SU-DHL-6 (cell line): ENCODE data around the gene ADAMTS3.

ENCODE experiments used
- H2AFZ ChIP-seq: fragments of 200-600 bp; sonication (generic); 2 replicates; pipeline ENCODE4 v1.6.1; 2014; ENCODE audit warnings: low read depth, mild to moderate bottlenecking, moderate library complexity, mixed read lengths, antibody characterized with exemption, low read length; ENCODE audit not compliant: severe bottlenecking
- H3F3A ChIP-seq: fragments of 200-600 bp; shearing (Covaris generic); 2 replicates; pipeline ENCODE4 v1.6.0; 2016; ENCODE audit warnings: antibody characterized with exemption, mild to moderate bottlenecking; ENCODE audit not compliant: insufficient read depth
- H3K27ac ChIP-seq: fragments of 200-600 bp; sonication (generic); 2 replicates; pipeline ENCODE4 v1.5.1; 2016; ENCODE audit warnings: low read depth, mild to moderate bottlenecking, low read length, moderate library complexity, mixed read lengths
- H3K27me3 ChIP-seq: fragments of 200-600 bp; sonication (generic), shearing (Covaris generic); 2 replicates; pipeline ENCODE4 v1.6.0; 2014; ENCODE audit warnings: mild to moderate bottlenecking, low read length
- H3K36me3 ChIP-seq: fragments of 200-600 bp; sonication (generic); 2 replicates; pipeline ENCODE4 v1.6.1; 2014; ENCODE audit warnings: mild to moderate bottlenecking, low read length, mixed read lengths
- H3K4me2 ChIP-seq: fragments of 300-600, 200-600 bp; shearing (Covaris generic), sonication (generic); 2 replicates; pipeline ENCODE4 v1.6.0; 2014; ENCODE audit warnings: low read length, low read depth, mild to moderate bottlenecking; ENCODE audit not compliant: poor library complexity, severe bottlenecking
- H3K4me3 ChIP-seq: fragments of 200-600 bp; sonication (generic); 2 replicates; pipeline ENCODE4 v1.5.1; 2014; ENCODE audit warnings: antibody characterized with exemption, low read length, mild to moderate bottlenecking, mixed read lengths; ENCODE audit not compliant: insufficient read depth, poor library complexity, severe bottlenecking
- H3K79me2 ChIP-seq: fragments of 200-600 bp; sonication (generic); 2 replicates; pipeline ENCODE4 v1.6.1; 2014; ENCODE audit warnings: mild to moderate bottlenecking, low read length, moderate library complexity; ENCODE audit not compliant: insufficient read depth
- H3K9ac ChIP-seq: fragments of 200-600 bp; sonication (generic); 2 replicates; pipeline ENCODE4 v1.7.0; 2014; ENCODE audit warnings: mild to moderate bottlenecking, low read length
- H3K9me2 ChIP-seq: fragments of 200-600 bp; sonication (generic); replicated peaks from 2 replicates; pipeline ENCODE4 v1.6.1; 2014; ENCODE audit warnings: low read length; ENCODE audit not compliant: insufficient read depth
- H3K9me3 ChIP-seq: fragments of 200-600 bp; sonication (generic); 2 replicates; pipeline ENCODE4 v1.6.1; 2014; ENCODE audit warnings: low read length, mixed read lengths; ENCODE audit not compliant: insufficient read depth
- H4K20me1 ChIP-seq: fragments of 200-600 bp; sonication (generic); 2 replicates; pipeline ENCODE4 v1.6.1; 2014; ENCODE audit warnings: low read depth, mild to moderate bottlenecking, antibody characterized with exemption, low read length, moderate library complexity, mixed read lengths
- EZH2phosphoT487 ChIP-seq: fragments of 200-600 bp; sonication (generic), shearing (Covaris generic); conservative IDR thresholded peaks from 2 replicates; pipeline ENCODE4 v1.6.1; 2018; ENCODE audit warnings: mild to moderate bottlenecking, antibody characterized with exemption, low read length, moderate library complexity, mixed read lengths
- TF ChIP-seq, protein P1 (sequence below): fragments of 200-600 bp; sonication (generic); IDR thresholded peaks from one replicate; pipeline ENCODE4 v1.5.1; 2017; ENCODE audit warnings: antibody characterized with exemption, mild to moderate bottlenecking, low read length, moderate library complexity; ENCODE audit not compliant: insufficient read depth, poor library complexity, severe bottlenecking

ADAMTS3 gene

DNA sequence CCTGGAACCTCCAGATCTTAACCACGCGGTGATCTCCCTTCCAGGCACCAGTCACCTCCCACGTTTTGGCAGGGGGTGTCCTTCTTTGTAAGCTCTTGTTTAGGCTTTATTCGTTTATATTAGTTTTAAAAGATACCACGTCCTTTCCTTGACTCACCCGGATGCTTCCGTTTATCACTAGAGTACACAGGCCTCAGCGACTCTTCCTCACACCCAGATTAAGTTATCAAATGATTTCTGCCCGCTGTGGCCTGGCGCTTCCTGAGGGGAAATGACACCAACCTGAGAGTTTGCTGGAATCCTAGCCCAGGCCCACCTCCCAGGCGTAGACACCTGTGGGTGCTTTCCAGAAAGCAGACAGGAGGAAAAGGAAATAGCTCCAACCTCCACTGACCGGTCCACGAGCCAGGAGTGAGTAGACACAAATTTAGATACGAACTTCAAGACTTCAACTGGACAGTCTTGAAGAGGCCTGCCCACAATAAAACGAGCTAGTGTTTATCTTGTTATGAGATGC, 756 bp upstream of the ADAMTS3 start:
- Histone ChIP-seq H3K9me3 (no peaks in the 10 kb centered on the region), H3K9ac (no peak overlapping the region), H3K27ac (no peak overlapping the region), H4K20me1 (no peaks in the 10 kb centered on the region), H3K4me3 (no peak overlapping the region), H3K27me3 (no peaks in the 10 kb centered on the region), H2AFZ (no peak overlapping the region), H3K36me3 (no peaks in the 10 kb centered on the region), H3K4me2 (no peak overlapping the region), H3K79me2 (no peaks in the 10 kb centered on the region), H3F3A (no peaks in the 10 kb centered on the region), H3K9me2 (no peaks in the 10 kb centered on the region)
- TF ChIP-seq, protein P1, sequence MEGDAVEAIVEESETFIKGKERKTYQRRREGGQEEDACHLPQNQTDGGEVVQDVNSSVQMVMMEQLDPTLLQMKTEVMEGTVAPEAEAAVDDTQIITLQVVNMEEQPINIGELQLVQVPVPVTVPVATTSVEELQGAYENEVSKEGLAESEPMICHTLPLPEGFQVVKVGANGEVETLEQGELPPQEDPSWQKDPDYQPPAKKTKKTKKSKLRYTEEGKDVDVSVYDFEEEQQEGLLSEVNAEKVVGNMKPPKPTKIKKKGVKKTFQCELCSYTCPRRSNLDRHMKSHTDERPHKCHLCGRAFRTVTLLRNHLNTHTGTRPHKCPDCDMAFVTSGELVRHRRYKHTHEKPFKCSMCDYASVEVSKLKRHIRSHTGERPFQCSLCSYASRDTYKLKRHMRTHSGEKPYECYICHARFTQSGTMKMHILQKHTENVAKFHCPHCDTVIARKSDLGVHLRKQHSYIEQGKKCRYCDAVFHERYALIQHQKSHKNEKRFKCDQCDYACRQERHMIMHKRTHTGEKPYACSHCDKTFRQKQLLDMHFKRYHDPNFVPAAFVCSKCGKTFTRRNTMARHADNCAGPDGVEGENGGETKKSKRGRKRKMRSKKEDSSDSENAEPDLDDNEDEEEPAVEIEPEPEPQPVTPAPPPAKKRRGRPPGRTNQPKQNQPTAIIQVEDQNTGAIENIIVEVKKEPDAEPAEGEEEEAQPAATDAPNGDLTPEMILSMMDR = no peak
- no peak for TF ChIP-seq EZH2phosphoT487

DNA sequence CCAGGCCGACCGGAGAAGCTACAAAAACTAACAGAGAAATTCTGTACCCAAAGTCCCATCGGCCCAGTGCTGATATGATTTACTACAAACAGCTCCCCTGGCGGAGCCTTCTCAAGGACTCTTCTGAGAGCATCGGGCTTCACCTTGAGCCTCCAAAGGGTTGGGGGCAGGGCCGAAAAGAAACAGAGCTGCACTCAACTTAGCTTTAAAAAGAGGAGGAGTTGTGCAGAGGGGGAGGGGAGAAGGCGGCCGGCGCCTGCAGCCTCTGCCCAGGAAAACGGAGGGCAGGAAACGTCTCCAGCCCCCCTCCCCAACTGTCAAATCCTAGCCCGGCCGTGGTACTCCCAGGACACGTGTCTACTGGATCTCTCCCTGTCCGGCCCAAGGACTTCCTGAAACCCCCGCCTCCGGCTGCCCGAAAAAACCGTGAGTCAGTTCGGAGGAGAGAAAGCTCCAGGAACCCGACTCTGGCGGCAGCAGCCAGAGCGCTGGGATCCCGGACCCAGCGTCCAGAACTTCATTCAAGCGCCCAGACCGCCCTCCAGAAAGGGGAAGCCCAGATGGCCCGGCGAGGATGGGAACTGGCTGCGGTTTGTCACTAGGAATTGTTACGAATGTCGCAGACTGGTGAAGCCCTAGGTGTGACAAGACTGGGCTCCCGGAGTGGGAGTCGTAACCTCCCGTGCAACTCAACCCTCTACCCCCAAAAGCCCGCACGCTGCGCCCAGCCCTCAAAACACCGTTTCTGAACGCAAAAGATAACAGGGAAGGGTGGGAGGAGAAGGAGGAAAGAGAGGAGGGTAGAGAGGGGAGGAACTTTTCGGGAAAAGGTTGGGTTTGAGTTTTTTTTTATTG, 973 bp downstream of the ADAMTS3 start:
- Histone ChIP-seq H3K79me2 (no peaks in the 10 kb centered on the region), H3K4me3 (no peak overlapping the region), H3F3A (no peaks in the 10 kb centered on the region), H3K36me3 (no peaks in the 10 kb centered on the region), H4K20me1 (no peaks in the 10 kb centered on the region), H3K4me2 (no peak overlapping the region), H3K9ac (no peak overlapping the region), H3K9me2 (no peaks in the 10 kb centered on the region), H3K27me3 (no peaks in the 10 kb centered on the region), H2AFZ (no peak overlapping the region), H3K27ac (no peak overlapping the region), H3K9me3 (no peaks in the 10 kb centered on the region)
- no peak for TF ChIP-seq EZH2phosphoT487
- TF ChIP-seq, protein P1 = no peak

DNA sequence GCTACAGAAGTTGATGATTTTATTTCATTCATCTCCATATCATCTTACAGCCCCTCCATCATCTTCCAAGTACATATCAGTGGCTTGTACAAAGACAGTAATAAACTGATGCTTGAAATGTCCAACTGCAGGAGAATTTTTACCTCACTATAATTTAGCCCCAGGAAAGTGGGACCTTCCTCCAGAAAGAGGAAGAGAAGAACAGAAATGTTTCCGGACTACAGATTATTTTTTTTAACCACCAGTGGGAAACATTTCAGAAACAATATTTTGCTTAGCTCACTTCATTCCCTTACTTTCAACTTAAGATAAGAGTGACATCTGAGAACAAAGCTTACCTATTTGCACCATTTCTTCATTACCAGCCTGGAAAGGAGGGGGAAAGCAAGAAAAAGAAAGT, 2.0 kb downstream of the ADAMTS3 start:
- Histone ChIP-seq H3K4me2 (no peak overlapping the region), H3K9me3 (no peaks in the 10 kb centered on the region), H3K9me2 (no peaks in the 10 kb centered on the region), H3F3A (no peaks in the 10 kb centered on the region), H3K79me2 (no peaks in the 10 kb centered on the region), H3K9ac (no peak overlapping the region), H3K27me3 (no peaks in the 10 kb centered on the region), H2AFZ (no peak overlapping the region), H3K4me3 (no peak overlapping the region), H3K27ac (no peak overlapping the region), H4K20me1 (no peaks in the 10 kb centered on the region), H3K36me3 (no peaks in the 10 kb centered on the region)
- TF ChIP-seq, protein P1 = no peak
- TF ChIP-seq EZH2phosphoT487 = no peak
